PC-9 (cell line): ENCODE measurements around the gene NLGN1.

ENCODE experiments used
- EZH2 ChIP-seq: fragments of 200-600 bp; sonication (generic); IDR thresholded peaks from 2 replicates; pipeline ENCODE4 v1.8.0; 2017; ENCODE audit warnings: antibody characterized with exemption, low read depth
- TF ChIP-seq, protein P1 (sequence below): fragments of 200-600 bp; sonication (generic); conservative IDR thresholded peaks from 2 replicates; pipeline ENCODE4 v1.6.1; 2017; ENCODE audit warnings: mixed run types, antibody characterized with exemption, mild to moderate bottlenecking, moderate library complexity

GRCh38 chr3:174268061-174268460, 870.5 kb downstream of the NLGN1 start:
- TF ChIP-seq, protein P1, sequence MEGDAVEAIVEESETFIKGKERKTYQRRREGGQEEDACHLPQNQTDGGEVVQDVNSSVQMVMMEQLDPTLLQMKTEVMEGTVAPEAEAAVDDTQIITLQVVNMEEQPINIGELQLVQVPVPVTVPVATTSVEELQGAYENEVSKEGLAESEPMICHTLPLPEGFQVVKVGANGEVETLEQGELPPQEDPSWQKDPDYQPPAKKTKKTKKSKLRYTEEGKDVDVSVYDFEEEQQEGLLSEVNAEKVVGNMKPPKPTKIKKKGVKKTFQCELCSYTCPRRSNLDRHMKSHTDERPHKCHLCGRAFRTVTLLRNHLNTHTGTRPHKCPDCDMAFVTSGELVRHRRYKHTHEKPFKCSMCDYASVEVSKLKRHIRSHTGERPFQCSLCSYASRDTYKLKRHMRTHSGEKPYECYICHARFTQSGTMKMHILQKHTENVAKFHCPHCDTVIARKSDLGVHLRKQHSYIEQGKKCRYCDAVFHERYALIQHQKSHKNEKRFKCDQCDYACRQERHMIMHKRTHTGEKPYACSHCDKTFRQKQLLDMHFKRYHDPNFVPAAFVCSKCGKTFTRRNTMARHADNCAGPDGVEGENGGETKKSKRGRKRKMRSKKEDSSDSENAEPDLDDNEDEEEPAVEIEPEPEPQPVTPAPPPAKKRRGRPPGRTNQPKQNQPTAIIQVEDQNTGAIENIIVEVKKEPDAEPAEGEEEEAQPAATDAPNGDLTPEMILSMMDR = no peak
- TF ChIP-seq EZH2 = no peak
